ENCODE data around the gene ADH1C. TPM values are rescaled to one million over a fixed set of nuclear protein-coding genes. Genes with fewer than 3 reads are reported as not detected.

Gene ADH1C
- total RNA-seq, 1 donor from 2014 or later = not detected

- peak; percentile 14 for DNase-seq
These were observed 51.6 kb downstream of the ADH1C start for GRCh38 chr4:99300934-99301333.

- no peak for DNase-seq
These were observed 59.2 kb downstream of the ADH1C start for GRCh38 chr4:99293357-99293756.

GRCh38 chr4:99290848-99291786, 61.4 kb downstream of the ADH1C start, which contains the start of gene ADH1A:
TSS of gene ADH1A (minus strand) at chr4:99290985. CDS start at chr4:99290914, 71 bp downstream.
- DNase-seq = no peak

Other genes with a start within 250 kb of the ADH1C start
- not detected in 2 replicates for gene ADH4, start 208.4 kb downstream of the ADH1C start, total RNA-seq
- gene ADH6, start 133.5 kb downstream of the ADH1C start, total RNA-seq = not detected in 2 replicates
- not detected in 2 replicates for gene ADH1A, start 61.8 kb downstream of the ADH1C start, total RNA-seq
- not detected in 2 replicates for gene ADH1B, start 31.3 kb downstream of the ADH1C start, total RNA-seq
- gene ADH7, start 82.6 kb upstream of the ADH1C start, total RNA-seq = not detected in 2 replicates
- not detected in 2 replicates for gene C4orf17, start 158.3 kb upstream of the ADH1C start, total RNA-seq
- gene TRMT10A, start 211.3 kb upstream of the ADH1C start, total RNA-seq = 9.9 and 12.3 TPM in 2 replicates
- gene MTTP, start 222.1 kb upstream of the ADH1C start, total RNA-seq = 0.23 TPM in 1 of 2 replicates, not detected in the other

Measured in dermis blood vessel endothelial cell (primary cell).